Epithelial cell of prostate (primary cell): ENCODE data around the gene ARRDC3.
"Not testable (repeated sequence)": the region's sequence is repeated elsewhere in the genome, so short reads cannot be mapped to it uniquely, and the experiment has no call there.

Experiments
- DNase-seq: peaks from one replicate; pipeline ENCODE4 v3.0.0-alpha.2; 2011; ENCODE audit warnings: low read depth, low spot score
- H3K27ac ChIP-seq: fragments of 450-650 bp; 2 replicates; pipeline ENCODE4 v1.5.1; 2017; ENCODE audit warnings: mild to moderate bottlenecking

The ARRDC3 gene

DNA sequence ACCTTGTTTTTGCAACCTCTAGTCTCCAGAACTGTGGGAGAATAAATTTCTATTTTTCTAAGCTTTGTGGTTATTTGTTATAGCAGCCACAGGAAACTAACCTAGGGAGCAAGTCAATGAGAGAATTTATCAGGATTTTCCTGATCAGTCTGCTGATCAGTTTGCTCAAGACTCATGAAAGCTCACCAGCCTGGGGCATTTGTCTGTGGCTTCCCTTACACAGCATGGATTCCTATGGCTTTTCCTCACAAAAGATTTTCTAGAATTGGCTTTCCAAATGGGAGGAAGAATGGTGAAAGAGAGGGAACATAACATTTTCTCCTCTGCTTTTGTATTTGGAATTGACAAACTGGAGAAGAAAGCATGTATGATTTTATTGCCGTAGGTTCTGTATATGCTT lies 20.2 kb downstream of the ARRDC3 start:
- no peak for DNase-seq
- H3K27ac ChIP-seq = no peak overlapping the region

DNA sequence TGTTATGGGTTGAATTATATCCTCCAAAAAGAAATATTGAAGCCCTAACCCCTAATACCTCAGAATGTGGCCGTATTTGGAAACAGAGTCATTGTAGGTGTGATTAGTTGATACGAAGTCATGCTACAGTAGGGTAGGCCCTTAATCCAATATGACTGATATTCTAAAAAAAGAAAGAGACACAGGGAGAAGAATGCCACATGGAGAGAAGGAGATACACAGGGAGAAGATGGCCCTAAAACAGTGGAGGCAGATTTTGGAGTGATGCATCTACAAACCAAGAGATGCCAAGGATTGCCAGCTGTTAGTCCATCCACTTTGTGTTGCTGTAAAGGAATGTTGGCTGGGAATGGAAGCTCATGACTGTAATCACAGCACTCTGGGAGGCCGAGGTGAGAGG lies 21.3 kb downstream of the ARRDC3 start:
- H3K27ac ChIP-seq = no peak overlapping the region
- DNase-seq = no peak

DNA sequence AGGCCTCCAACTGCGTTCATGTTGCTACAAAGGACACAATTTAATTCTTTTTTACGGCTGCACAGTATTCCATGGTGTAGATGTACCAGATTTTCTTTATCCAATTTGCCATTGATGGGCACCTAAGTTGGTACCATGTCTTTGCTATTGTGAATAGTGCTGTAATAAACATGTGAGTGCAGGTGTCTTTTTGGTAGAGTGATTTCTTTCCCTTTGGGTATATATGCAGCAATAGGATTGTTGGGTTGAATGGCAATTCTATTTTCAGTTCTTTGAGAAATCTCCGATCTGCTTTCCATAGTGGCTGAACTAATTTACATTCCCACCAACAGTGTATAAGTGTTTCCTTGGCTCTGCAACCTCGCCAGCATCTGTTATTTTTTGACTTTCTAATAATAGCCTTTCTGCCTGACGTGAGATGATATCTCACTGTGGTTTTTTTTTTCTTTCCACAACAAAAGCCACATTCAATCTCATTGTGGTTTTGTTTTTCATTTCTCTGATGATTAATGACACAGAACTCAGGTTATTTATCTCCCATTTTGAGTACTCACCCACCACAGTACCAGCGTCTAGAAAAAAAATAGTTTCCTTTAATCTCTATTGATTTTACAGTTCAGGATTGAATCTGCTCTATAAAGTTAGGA lies 21.9 kb downstream of the ARRDC3 start:
- H3K27ac ChIP-seq = no peak overlapping the region
- no peak for DNase-seq

DNA sequence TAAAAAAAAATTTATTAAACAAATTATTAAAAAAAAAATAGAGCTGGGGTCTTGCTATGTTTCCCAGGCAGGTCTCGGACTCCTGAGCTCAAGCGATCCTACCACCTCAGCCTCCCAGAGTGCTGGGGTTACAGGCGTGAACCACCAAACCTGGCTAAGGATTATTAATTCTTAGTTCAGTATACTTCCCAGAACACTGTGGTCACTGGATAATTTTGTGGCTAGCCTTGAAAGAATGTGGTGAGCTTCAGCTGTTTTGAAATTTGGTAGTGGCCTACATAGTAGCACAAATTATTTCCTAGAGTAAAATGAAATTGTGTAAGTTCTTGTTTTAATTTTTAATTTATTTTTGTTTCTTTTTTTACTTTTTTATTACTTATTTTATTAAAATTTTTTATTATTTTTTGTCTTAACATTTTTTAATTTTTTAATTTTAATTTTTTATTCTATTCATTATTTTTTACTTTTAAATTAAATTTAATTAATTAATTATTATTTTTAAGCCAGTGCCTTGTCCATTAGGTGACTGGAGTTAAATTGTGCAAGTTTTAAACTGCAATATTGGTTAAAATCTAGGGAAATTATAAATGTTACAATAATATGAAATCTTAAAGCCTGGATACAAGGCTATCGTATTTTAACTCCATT lies 23.0 kb downstream of the ARRDC3 start:
- DNase-seq = no peak
- H3K27ac ChIP-seq = no peak overlapping the region

DNA sequence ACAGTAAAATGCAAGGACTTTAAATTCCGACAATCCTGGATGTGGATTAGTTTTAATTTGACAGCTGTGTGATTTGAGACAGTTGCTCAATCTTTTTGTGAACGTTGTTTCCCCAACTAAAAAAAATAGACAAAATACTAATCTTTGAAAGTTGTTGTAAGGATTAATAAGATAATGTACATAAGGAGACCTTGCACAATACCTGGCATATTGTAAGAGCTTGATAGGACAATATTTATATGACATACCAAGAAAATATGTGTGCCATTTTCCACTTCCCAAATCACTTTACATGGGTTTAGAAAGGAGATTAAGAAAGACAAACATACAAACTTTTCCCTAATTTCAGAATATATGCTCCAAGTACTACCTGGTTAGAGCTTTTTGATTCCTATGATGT lies 25.3 kb downstream of the ARRDC3 start:
- DNase-seq = no peak

DNA sequence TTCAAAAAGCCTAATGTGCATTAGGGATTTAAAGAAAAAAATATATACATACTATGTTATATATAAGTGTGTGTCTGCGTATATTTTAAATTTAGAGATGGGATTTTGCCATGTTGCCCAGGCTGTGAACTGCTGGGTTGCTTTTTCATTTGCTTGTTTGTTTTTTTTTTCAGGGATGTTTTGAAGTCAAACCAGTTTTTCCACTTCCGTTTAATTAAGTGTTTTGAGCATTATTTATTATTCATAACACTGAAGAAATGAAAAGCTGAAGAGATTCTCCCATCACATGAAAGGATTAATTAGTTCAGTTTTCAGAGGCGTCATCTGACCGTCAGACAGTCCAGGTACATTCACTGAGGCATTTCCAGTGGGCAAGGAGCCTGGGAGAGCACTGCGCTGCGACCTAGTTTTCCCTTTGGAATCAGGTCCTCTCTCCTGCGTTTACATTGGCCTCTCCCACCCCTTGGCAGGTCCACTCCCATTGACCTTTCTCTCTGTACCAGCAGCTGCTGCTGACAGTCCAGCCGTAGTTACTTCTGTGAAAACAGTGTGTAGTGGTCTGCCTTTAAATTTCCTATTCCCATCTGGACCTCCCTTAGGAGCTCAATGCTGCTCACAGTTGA lies 26.0 kb downstream of the ARRDC3 start:
- DNase-seq = no peak
- H3K27ac ChIP-seq = no peak overlapping the region

More for the DNA sequence above, 25.3 kb downstream of the ARRDC3 start:
- no peak overlapping the region for H3K27ac ChIP-seq

DNA sequence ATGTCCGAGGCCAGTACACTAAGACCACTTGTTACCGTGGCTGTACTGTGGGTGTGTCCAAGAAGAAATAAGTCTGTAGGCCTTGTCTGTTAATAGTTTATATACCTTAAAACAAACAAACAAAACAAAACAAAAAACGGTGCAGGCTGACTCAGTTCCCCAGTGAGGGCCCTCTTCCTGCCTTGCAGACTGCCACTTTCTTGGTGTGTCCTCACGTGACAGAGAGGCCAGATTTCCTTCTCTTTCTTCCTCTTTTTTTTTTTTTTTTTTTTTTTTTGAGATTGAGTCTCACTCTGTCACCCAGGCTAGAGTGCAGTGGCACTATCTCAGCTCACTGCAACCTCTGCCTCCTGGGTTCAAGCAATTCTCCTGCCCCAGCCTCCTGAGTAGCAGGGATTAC lies 28.2 kb downstream of the ARRDC3 start:
- not testable (repeated sequence) for H3K27ac ChIP-seq, DNase-seq

DNA sequence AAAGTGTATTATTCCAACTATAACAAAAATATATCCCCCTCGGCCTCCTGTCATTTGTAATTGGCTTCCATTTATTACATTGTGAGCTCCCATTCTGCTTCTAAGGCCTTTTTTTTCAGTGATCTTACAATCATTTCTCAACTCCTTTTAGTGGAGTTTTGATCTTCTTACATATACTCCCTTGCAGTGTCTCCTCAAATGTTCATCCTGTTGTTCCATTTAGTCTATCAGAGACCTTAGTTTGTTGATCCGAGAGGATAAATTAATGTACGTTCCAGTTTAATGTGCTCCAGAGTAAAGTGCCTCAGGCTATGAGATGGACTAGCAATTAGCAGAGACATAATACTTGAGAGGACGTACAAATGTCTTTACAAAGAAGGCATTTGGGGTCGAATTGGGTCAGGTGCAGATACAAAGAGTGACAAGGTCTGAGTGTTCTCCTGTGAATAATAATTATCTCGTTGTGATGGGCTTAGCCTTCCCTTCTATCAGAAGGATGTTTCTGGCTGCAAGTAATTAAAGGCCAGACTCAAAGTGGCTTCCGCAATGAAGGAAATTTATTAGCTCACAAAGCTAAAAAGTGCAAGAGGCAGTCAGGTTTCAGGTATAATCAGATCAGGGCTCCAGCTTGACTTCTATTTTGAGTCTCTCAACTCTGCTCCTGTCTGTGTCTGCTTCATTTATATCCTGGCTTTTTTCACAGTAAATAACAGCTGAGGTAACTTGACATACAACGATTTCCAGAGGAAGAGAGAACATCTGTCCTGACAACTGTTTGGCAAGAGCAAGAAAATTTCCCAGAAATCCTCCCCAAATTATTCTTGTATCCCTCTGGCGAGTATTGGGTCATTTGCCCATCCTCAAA lies 30.1 kb downstream of the ARRDC3 start:
- no peak overlapping the region for H3K27ac ChIP-seq
- DNase-seq = no peak

DNA sequence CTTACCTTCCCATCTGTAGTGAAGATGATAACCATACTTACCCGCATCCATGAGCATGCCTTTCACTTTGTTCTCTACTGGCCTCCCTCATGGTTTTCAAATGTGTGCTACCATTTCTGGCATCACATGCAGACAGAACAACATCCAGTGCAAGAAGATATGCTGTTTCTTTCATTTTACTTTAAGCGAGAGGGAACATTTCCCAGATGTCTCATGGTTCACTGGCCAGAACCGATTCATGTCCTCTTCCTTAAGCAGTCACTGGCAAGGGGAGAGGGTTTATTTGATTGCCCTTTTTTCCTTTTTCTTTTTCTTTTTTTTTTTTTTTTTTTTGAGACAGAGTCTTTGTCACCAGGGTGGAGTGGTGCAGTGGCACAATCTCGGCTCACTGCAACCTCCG lies 37.7 kb downstream of the ARRDC3 start:
- no peak overlapping the region for H3K27ac ChIP-seq
- no peak for DNase-seq

DNA sequence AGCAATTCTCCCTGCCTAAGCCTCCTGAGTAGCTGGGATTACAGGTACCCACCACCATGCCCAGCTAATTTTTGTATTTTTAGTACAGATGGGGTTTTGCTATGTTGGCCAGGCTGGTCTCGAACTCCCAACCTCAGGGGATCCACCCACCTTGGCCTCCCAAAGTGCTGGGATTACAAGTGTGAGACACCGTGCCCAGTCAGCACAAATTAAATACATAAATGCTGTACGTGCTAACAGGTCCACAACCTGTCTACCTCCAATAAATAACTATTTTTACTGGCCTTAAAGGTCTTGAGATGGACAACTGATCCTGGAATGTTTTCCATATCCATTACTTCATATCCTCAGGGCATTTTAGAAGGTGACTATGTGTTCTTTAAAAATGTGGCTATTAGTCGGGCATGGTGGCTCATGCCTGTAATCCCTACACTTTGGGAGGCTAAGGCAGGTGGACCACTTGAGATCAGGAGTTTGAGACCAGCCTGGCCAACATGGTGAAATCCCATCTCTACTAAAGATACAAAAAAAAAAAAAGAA lies 38.4 kb downstream of the ARRDC3 start:
- DNase-seq, H3K27ac ChIP-seq: not testable (repeated sequence)

DNA sequence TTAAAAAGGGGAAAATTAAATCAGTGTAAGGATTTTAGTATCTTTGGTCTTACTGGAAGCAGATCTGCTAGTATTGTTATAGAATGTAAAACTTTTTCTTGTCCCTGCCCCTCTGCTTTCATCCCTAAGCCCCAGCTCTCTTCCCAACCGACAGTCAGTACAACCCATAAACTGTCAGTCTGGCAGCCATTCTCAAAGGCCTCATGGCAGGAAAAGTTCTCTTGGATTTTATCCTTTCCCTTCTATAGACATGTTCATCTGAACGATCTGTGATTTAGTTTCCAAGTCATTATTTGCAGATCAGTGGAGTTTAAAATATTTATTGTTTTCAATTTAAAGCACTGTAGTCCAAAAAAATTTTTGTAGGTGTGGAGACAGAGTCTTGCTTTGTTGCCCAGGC lies 39.2 kb downstream of the ARRDC3 start:
- no peak for DNase-seq

DNA sequence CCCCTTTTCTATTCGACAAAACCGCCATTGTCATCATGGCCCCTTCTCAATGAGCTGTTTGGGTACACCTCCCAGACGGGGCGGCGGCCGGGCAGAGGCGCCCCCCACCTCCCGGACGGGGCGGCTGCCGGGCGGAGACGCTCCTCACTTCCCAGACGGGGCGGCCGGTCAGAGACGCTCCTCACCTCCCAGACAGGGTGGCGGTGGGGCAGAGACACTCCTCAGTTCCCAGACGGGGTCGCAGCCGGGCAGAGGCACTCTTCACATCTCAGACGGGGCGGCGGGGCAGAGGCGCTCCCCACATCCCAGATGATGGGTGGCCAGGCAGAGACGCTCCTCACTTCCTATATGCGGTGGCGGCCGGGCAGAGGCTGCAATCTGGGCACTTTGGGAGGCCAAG lies 40.2 kb downstream of the ARRDC3 start:
- not testable (repeated sequence) for DNase-seq, H3K27ac ChIP-seq

More for the DNA sequence above, 39.2 kb downstream of the ARRDC3 start:
- H3K27ac ChIP-seq = no peak overlapping the region

DNA sequence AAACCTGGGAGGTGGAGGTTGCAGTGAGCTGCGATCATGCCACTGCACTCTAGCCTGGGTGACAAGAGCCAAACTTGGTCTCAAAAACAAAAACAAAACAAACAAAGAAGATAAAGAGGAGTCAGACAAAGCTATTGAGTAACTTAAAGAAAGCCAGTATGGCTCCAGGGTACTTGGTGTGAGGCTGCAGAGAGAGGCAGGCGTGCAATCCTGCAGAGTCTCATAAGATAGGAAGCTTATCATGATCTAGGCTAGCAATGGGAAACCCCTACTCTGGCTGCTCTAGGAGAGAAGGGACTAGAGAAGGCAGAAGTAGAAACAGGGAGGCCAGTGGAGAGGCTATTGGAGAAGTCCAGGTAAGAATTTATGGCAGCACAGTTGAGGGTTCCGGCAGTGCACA lies 42.0 kb downstream of the ARRDC3 start:
- H3K27ac ChIP-seq = no peak overlapping the region
- no peak for DNase-seq

DNA sequence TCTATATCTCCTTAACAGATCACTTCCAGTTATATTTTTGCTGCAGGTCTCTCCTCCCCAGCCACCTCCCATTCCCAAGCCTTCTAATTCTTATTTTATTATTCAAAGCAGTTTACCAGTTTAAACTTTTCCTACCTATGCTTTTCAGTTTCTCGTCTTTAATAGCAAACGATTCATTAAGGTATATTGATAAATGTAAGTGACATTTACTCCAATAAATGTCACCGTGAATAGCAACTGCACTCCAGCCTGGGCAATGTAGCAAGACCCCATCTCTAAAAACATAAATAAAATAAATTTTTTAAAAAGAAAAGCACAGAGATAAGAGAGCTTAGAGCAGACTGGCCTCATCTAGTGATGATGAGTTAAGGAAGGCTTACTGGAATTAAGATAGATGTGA lies 42.6 kb downstream of the ARRDC3 start:
- no peak overlapping the region for H3K27ac ChIP-seq
- no peak for DNase-seq

DNA sequence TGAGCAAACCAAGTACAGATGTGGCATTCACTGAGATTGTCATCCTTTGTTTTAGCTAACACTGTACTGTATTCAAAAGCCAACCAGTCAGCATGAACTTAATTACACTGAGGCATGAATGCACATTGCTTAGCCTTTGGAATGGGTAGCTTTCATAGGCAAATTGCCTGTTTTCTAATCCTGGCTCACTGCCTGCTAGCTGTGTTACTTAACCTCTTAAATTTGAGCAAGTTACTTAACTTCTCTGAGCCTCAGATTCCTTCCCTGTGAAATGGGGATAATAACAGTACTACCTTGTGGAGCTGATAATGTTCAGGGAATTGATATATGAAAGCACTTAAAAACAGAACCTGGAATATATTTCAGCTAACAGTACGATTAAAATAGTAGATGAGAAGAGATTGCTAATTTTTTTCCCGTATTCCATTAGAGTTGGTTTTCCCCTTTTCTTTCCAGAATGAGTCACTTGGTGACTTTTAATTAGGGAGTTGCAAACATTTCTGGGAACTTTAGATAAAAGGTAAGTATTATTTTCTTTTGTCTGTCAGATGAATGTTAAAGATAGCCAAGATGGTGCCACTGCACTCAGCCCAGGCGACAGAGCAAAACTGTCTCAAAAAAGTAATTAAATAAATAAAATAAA lies 43.9 kb downstream of the ARRDC3 start:
- DNase-seq = no peak
- no peak overlapping the region for H3K27ac ChIP-seq

DNA sequence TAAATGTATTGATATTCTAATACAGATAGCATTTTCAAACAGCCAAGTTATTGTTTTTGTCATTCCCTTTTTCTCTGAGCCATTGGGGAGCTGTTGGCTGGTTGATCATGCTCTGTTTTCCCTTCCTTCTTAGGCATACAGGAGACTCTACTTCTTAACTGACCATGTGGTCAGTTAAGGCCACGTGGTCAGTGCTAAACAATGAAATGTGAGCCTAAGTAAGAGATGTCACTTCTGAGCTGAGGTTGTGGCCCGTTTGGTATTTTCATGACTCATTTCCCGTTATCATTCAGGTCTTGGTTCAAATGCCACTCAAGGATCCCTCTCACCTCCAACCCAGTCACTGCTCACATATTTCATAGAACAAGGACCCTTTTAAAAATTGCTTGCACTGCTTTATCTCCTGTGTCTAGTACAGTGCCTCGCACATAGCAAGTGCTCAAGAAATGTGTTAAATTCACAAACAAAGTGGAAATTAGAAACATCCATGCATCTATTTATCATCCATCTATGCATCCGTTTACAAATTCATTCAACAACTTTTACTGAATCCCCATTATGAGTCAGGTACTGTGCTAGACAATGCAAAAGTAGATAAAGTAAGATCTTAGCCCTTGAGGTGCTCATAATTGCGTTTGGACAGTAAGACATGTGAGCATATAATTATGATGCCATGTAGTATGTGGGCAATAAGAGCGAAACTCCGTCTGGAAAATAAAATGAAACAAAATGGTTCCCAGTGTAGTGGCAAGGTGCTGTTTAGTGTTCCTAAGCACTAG lies 50.7 kb downstream of the ARRDC3 start:
- DNase-seq = peak; percentile 6
- H3K27ac ChIP-seq = no peak overlapping the region

DNA sequence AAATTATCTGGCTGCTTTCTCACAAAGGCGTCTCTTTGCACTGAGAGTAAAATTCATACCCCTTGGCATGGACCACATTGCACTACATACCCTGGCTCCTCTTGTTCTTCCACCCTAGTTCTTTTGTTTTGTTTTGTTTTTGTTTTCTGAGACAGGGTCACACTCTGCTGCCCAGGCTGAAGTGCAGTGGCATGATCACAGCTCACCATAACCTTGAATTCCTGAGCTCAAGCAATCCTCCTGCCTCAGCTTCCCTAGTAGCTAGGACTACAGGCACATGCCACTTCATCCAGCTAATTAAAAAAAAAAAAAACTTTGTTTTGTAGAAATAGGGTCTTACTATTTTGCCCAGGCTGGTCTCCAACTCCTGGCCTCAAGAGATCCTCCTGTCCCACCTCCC lies 51.4 kb downstream of the ARRDC3 start:
- DNase-seq = no peak
- no peak overlapping the region for H3K27ac ChIP-seq

DNA sequence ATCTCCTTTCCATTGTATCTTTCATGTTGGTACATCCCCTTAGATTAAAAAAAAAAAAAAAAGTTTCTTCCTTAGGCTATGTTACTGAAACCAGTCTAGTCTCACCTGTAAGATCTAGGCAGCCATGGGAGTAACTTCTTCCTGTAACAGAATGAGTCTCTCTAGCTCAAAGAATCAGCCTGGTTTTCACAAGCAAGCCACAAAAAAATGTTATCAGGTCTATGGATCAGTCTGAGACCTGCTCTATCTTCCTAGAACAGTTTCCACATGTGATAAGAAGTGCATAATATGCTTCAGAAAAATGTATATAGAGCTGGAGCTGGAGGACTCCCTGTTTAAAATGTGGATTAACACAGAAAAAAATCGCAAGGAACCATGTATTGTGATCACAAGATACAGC lies 53.8 kb downstream of the ARRDC3 start:
- DNase-seq = no peak
- H3K27ac ChIP-seq = no peak overlapping the region

DNA sequence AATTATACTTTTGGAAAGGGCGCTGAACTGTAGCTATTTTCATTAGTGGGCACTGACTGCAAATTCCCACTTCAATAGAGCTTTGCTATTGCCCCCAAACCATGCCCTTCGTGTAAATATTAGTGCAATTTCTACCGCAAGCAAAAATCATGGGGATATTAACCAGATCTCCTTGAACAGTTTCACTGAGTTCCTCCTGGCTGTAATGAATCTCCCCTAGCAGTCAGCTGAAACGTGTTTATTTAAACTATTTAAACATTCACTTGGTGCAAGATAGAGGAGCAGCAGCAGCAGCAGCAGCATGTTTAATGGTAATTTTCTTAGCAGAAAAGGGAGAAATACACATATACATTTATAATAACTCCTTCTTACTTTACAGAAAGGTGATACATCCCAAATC lies 54.4 kb downstream of the ARRDC3 start:
- H3K27ac ChIP-seq = no peak overlapping the region
- no peak for DNase-seq
